ENCODE results near the gene VGLL4.

Gene VGLL4

DNA sequence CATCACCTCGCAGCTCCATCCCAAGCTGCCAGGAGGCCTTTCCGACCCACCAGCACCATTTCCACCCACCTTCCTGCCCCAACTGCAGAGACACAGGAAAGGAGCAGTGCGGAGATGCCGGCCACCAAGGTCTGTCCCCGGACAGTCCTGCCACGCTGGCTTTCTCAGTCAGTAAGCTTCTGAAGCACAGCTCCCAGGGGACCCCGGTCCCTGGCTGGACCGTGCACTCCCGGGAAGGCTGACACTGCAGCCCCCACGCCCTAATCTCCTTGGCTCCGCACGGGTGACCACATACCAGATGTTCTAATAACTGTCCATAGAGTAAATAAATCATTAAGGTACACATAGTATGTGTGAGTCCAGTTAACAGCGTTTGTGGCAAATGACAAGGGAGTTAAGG is 73.5 kb downstream of the VGLL4 start:
- Histone ChIP-seq H4K20me1 (ENCODE audit: insufficient read depth) (no peaks in the 10 kb centered on the region), H3K27ac (no peak overlapping the region), H3K36me3 (ENCODE audit: insufficient read depth) (no peaks in the 10 kb centered on the region), H3K27me3 (ENCODE audit: insufficient read depth, low read depth) (no peaks in the 10 kb centered on the region), H3K4me2 (no peak overlapping the region), H3K79me2 (ENCODE audit: insufficient read depth, low read depth) (no peaks in the 10 kb centered on the region), H3K4me3 (IDR thresholded peaks at IDR 0.05; ENCODE audit: insufficient read depth, low read depth, low read length) (no peak overlapping the region), H3K4me1 (ENCODE audit: low read depth, poor library complexity, severe bottlenecking) (no peaks in the 10 kb centered on the region), H2AFZ (ENCODE audit: low read depth) (no peak overlapping the region), H3K9ac (no peak overlapping the region)
- TF ChIP-seq, protein P1, sequence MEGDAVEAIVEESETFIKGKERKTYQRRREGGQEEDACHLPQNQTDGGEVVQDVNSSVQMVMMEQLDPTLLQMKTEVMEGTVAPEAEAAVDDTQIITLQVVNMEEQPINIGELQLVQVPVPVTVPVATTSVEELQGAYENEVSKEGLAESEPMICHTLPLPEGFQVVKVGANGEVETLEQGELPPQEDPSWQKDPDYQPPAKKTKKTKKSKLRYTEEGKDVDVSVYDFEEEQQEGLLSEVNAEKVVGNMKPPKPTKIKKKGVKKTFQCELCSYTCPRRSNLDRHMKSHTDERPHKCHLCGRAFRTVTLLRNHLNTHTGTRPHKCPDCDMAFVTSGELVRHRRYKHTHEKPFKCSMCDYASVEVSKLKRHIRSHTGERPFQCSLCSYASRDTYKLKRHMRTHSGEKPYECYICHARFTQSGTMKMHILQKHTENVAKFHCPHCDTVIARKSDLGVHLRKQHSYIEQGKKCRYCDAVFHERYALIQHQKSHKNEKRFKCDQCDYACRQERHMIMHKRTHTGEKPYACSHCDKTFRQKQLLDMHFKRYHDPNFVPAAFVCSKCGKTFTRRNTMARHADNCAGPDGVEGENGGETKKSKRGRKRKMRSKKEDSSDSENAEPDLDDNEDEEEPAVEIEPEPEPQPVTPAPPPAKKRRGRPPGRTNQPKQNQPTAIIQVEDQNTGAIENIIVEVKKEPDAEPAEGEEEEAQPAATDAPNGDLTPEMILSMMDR (conservative IDR thresholded peaks at IDR 0.05; ENCODE audit: low read depth, low read length): no peak

DNA sequence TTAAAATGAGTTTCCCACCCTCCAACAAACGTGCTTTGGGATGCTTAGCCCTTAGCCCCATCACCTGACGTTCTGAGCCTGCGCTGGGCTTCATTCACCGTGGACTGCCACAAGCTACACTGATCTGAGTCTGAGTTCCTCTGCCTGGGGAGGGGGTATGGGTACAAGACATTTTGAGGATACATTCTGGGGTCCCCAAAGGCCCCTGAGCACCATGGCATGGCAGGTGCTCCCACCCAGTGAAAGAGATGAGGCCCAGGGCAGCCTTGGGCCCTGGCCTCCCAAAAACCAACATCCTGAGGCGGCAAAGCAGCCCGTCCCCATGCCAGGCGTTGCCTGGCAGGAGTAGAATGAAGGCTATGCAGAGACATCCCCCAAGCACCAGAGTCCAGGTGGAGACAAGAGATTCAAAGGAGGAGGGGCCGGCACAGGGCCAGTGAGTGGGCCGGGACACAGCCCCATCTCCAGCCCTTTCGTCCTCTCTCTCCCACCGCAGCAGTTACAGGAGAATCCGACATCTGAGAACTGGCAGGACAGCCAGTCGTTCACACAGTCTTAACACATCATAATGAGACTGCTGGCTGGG is 74.5 kb downstream of the VGLL4 start:
- no peak overlapping the region for H3K9ac ChIP-seq
- no peak overlapping the region for H2AFZ ChIP-seq (ENCODE audit: low read depth)
- H3K27me3 ChIP-seq (ENCODE audit: insufficient read depth, low read depth): no peaks in the 10 kb centered on the region
- H3K36me3 ChIP-seq (ENCODE audit: insufficient read depth): no peaks in the 10 kb centered on the region
- H3K4me3 ChIP-seq (IDR thresholded peaks at IDR 0.05; ENCODE audit: insufficient read depth, low read depth, low read length): no peak overlapping the region
- TF ChIP-seq, protein P1 (conservative IDR thresholded peaks at IDR 0.05; ENCODE audit: low read depth, low read length): no peak
- H3K4me2 ChIP-seq: no peak overlapping the region
- H3K79me2 ChIP-seq (ENCODE audit: insufficient read depth, low read depth): no peaks in the 10 kb centered on the region
- no peaks in the 10 kb centered on the region for H3K4me1 ChIP-seq (ENCODE audit: low read depth, poor library complexity, severe bottlenecking)
- no peaks in the 10 kb centered on the region for H4K20me1 ChIP-seq (ENCODE audit: insufficient read depth)
- no peak overlapping the region for H3K27ac ChIP-seq

DNA sequence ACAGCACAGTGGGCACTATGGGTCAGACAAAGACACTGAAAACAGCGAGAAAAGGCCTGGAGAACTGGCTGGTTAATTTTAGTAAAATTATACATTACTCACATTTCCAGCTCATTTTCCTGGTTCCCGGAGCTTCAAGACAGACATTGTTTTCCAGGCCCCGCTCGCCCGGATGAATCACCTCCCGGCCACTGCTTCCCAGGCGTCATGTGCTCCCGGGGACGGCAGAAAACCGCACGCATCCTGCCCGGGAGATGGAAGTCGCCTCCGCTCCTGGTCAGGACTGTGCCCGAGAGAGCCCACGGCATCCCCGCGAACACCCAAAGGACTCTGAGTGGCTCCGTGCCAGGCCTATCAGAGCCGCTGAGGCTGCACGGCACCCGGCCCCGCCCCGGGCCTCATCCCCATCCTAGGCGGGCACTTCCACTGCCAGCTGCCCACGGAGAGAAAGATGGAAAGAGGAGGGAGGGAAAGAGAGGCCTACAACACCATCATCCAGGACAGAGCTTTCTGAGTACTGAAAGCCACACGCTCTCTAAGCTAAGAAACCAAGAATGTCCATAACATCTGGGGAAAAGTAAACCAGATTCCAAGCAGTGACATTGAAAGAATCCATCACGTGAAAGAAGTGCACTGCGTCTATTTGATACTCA is 75.1 kb downstream of the VGLL4 start:
- no peak overlapping the region for H3K9ac ChIP-seq

DNA sequence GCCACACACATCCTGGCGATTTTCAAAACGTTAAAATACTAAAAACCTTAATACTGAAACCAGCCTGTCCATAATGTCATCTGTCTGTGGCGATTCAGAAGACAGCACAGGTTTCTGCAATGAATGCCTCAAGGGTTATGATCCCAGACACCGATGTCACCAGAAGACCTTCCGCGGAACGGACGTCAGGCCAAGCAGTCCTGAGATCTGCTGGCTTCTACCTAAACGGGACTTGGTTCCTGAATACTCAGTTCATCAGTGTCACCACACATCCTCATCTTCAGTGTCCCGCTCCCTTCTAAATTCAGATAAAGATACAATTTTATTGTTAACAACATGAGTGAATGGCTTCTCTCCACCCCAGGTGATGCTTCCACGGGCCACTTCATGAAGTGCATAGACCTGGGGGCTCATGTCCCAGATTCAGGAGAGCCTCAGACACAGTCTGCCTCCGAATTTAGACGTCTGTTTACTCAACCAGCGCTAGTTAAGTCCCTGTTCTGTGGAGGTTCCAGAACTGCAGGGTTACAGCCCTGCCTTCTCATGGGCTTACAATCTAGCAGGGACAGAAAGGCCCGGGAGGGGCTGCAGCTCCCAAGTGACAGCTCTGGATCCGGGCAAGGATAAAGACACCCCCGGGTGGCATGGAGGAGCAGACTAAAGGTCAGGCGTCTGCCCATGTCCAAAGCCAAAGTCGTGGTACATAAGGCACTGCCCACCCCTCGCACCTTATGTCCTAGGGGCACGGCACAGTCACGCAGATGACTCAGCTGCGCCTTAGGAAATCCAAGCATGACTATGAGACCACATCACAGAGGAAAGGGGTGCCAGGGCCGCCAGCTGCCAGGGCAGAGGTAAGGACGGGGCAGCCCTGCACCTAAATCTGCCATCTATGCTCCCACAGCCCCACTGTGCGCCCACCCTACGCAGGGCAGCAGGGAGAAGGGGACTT is 75.9 kb downstream of the VGLL4 start:
- H3K27me3 ChIP-seq (ENCODE audit: insufficient read depth, low read depth): no peaks in the 10 kb centered on the region
- H3K4me2 ChIP-seq: no peak overlapping the region
- no peaks in the 10 kb centered on the region for H3K36me3 ChIP-seq (ENCODE audit: insufficient read depth)
- no peak overlapping the region for H3K27ac ChIP-seq
- no peak overlapping the region for H3K4me3 ChIP-seq (IDR thresholded peaks at IDR 0.05; ENCODE audit: insufficient read depth, low read depth, low read length)
- H4K20me1 ChIP-seq (ENCODE audit: insufficient read depth): no peaks in the 10 kb centered on the region
- TF ChIP-seq, protein P1 (conservative IDR thresholded peaks at IDR 0.05; ENCODE audit: low read depth, low read length): no peak
- H3K4me1 ChIP-seq (ENCODE audit: low read depth, poor library complexity, severe bottlenecking): no peaks in the 10 kb centered on the region
- H2AFZ ChIP-seq (ENCODE audit: low read depth): no peak overlapping the region
- no peaks in the 10 kb centered on the region for H3K79me2 ChIP-seq (ENCODE audit: insufficient read depth, low read depth)
- H3K9ac ChIP-seq: no peak overlapping the region

More for the DNA sequence above, 75.1 kb downstream of the VGLL4 start:
- Histone ChIP-seq H3K27me3 (ENCODE audit: insufficient read depth, low read depth) (no peaks in the 10 kb centered on the region), H3K27ac (no peak overlapping the region), H3K36me3 (ENCODE audit: insufficient read depth) (no peaks in the 10 kb centered on the region), H2AFZ (ENCODE audit: low read depth) (no peak overlapping the region), H3K4me1 (ENCODE audit: low read depth, poor library complexity, severe bottlenecking) (no peaks in the 10 kb centered on the region), H3K4me3 (IDR thresholded peaks at IDR 0.05; ENCODE audit: insufficient read depth, low read depth, low read length) (no peak overlapping the region), H3K4me2 (no peak overlapping the region), H3K79me2 (ENCODE audit: insufficient read depth, low read depth) (no peaks in the 10 kb centered on the region), H4K20me1 (ENCODE audit: insufficient read depth) (no peaks in the 10 kb centered on the region)
- TF ChIP-seq, protein P1 (conservative IDR thresholded peaks at IDR 0.05; ENCODE audit: low read depth, low read length): no peak

Measured in KMS-11 (cell line).